K562 (cell line): ENCODE measurements around the gene GTPBP1.

ENCODE experiments used
- CBX1 ChIP-seq: sonication (generic); IDR thresholded peaks from 2 replicates; pipeline ENCODE4 v1.6.1; 2016; ENCODE audit warnings: antibody characterized with exemption, low read depth, mild to moderate bottlenecking
- EP300 ChIP-seq: IDR thresholded peaks from 2 replicates; pipeline ENCODE4 v1.6.1; 2012; ENCODE audit warnings: low read length, improper control_type of control experiment
- KAT7 ChIP-seq: sonication (generic); formaldehyde crosslinking; IDR thresholded peaks from 2 replicates; pipeline ENCODE4 v1.8.0; 2022; ENCODE audit warnings: missing genetic modification reagents, mild to moderate bottlenecking, borderline replicate concordance
- POLR2A ChIP-seq: fragments of 450-650 bp; conservative IDR thresholded peaks from 2 replicates; pipeline ENCODE4 v1.6.1; 2016
- TEAD4 ChIP-seq, 2 experiments: sonication (generic) in 1 of 2; formaldehyde crosslinking in 1 of 2; IDR thresholded peaks; 2 replicates each; pipeline versions ENCODE4 v1.6.1 to v1.8.0; 2012 to 2022; ENCODE audit warnings: borderline replicate concordance in 1 of 2, inconsistent platforms in 1 of 2, low read length in 1 of 2, mild to moderate bottlenecking in 1 of 2, missing genetic modification reagents in 1 of 2
- ZNF561 ChIP-seq: fragments of 450-650 bp; formaldehyde crosslinking; conservative IDR thresholded peaks from 2 replicates; pipeline ENCODE4 v1.4.0; 2020; ENCODE audit warnings: mild to moderate bottlenecking, moderate library complexity
- ZNF830 ChIP-seq: fragments of 250-450 bp; sonication (Bioruptor Pico); IDR thresholded peaks from 2 replicates; pipeline ENCODE4 v1.5.0; 2021; ENCODE audit warnings: mild to moderate bottlenecking
- TF ChIP-seq, protein P1 (sequence below): fragments of 250-450 bp; sonication (Bioruptor Pico); IDR thresholded peaks from 2 replicates; pipeline ENCODE4 v1.5.0; 2022; ENCODE audit warnings: mild to moderate bottlenecking
- TF ChIP-seq, protein P2 (sequence below), 3 experiments: fragments of 200-800 bp in 1 of 3; fragments of 250-450 bp in 1 of 3; fragments of 450-650 bp in 1 of 3; sonication (Bioruptor Pico) in 1 of 3; sonication (Bioruptor generic) in 1 of 3; formaldehyde crosslinking in 1 of 3; IDR thresholded peaks; 2 replicates each; pipeline versions ENCODE4 v1.6.1 to v1.8.0; 2016 to 2022; ENCODE audit warnings: mild to moderate bottlenecking in 2 of 3, missing genetic modification characterization in 2 of 3, missing compliant biosample characterization in 1 of 3, moderate library complexity in 1 of 3
- TF ChIP-seq, protein P3 (sequence below), 3 experiments: IDR thresholded peaks in 2 of 3; conservative IDR thresholded peaks in 1 of 3; 2 replicates each; pipeline ENCODE4 v1.5.1; 2011 to 2012; ENCODE audit warnings: low read length in 3 of 3, mild to moderate bottlenecking in 3 of 3, control low read depth in 2 of 3, improper control_type of control experiment in 1 of 3, inconsistent platforms in 1 of 3, low read depth in 1 of 3, mixed read lengths in 1 of 3, moderate library complexity in 1 of 3; ENCODE audit not compliant: insufficient read depth in 2 of 3
- TF ChIP-seq, protein P4 (sequence below): sonication (generic); formaldehyde crosslinking; IDR thresholded peaks from 2 replicates; pipeline ENCODE4 v1.9.0; 2022; ENCODE audit warnings: mild to moderate bottlenecking, missing genetic modification reagents
- TF ChIP-seq, protein P5 (sequence below): fragments of 450-650 bp; formaldehyde crosslinking; IDR thresholded peaks from 2 replicates; pipeline ENCODE4 v1.4.0; 2020; ENCODE audit warnings: mild to moderate bottlenecking, mixed read lengths

DNA sequence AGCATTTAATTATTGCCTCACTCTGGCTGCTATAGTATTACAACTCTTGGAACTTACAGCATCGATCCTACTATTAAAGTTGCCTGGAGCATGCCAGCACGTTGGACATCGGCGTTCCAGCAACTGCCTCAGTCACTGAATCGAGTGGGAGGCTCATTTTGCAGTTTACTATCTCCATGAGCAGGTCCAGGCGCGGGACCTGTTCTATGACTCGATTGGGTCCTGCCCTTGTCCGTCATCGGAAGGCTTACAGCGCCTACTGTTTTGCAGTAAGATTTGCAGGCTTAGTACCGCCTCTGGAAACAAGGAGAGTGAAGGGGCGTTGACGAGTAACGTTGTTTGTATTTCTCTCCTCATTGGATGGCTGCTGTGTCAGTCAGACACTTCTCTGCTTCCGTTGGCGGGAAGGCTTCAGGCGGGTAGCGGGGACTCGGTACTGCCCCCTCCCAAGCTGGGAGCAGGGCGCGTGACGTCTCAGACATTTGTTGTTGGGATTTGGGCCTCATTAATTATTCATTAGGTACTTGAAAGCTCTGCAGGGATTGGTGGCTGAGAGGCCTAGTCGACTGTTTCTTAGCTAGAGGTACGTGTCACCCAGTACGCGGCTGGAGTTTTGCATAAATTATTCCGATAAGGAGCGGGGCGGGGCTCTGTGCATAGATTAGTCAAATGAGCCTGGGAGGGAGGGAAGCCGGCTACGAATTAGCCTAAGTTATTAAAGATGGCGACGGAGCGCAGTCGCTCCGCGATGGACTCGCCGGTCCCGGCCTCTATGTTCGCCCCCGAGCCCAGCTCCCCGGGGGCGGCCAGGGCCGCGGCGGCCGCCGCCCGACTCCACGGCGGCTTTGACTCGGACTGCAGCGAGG, at the start of gene GTPBP1:
- TF ChIP-seq EP300: 0 out of 2 replicates have a peak, but pooled peaks have one; percentile 51
- TF ChIP-seq TEAD4 (IDR thresholded peaks at IDR 0.05; ENCODE audit: low read length): peak; percentile 38; the same call in 1 of the 2 replicates
- TF ChIP-seq TEAD4 (CRISPR knock-in tag; IDR thresholded peaks at IDR 0.05; ENCODE audit: borderline replicate concordance): no peak
- no peak for TF ChIP-seq ZNF561 (CRISPR knock-in tag)
- TF ChIP-seq, protein P1, sequence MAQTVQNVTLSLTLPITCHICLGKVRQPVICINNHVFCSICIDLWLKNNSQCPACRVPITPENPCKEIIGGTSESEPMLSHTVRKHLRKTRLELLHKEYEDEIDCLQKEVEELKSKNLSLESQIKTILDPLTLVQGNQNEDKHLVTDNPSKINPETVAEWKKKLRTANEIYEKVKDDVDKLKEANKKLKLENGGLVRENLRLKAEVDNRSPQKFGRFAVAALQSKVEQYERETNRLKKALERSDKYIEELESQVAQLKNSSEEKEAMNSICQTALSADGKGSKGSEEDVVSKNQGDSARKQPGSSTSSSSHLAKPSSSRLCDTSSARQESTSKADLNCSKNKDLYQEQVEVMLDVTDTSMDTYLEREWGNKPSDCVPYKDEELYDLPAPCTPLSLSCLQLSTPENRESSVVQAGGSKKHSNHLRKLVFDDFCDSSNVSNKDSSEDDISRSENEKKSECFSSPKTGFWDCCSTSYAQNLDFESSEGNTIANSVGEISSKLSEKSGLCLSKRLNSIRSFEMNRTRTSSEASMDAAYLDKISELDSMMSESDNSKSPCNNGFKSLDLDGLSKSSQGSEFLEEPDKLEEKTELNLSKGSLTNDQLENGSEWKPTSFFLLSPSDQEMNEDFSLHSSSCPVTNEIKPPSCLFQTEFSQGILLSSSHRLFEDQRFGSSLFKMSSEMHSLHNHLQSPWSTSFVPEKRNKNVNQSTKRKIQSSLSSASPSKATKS: no peak
- no peak for TF ChIP-seq CBX1
- TF ChIP-seq ZNF830 (CRISPR knock-in tag): no peak
- TF ChIP-seq, protein P2, sequence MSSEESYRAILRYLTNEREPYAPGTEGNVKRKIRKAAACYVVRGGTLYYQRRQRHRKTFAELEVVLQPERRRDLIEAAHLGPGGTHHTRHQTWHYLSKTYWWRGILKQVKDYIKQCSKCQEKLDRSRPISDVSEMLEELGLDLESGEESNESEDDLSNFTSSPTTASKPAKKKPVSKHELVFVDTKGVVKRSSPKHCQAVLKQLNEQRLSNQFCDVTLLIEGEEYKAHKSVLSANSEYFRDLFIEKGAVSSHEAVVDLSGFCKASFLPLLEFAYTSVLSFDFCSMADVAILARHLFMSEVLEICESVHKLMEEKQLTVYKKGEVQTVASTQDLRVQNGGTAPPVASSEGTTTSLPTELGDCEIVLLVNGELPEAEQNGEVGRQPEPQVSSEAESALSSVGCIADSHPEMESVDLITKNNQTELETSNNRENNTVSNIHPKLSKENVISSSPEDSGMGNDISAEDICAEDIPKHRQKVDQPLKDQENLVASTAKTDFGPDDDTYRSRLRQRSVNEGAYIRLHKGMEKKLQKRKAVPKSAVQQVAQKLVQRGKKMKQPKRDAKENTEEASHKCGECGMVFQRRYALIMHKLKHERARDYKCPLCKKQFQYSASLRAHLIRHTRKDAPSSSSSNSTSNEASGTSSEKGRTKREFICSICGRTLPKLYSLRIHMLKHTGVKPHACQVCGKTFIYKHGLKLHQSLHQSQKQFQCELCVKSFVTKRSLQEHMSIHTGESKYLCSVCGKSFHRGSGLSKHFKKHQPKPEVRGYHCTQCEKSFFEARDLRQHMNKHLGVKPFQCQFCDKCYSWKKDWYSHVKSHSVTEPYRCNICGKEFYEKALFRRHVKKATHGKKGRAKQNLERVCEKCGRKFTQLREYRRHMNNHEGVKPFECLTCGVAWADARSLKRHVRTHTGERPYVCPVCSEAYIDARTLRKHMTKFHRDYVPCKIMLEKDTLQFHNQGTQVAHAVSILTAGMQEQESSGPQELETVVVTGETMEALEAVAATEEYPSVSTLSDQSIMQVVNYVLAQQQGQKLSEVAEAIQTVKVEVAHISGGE (CRISPR knock-in tag; IDR thresholded peaks at IDR 0.05): no peak
- TF ChIP-seq KAT7: no peak
- TF ChIP-seq, protein P3, sequence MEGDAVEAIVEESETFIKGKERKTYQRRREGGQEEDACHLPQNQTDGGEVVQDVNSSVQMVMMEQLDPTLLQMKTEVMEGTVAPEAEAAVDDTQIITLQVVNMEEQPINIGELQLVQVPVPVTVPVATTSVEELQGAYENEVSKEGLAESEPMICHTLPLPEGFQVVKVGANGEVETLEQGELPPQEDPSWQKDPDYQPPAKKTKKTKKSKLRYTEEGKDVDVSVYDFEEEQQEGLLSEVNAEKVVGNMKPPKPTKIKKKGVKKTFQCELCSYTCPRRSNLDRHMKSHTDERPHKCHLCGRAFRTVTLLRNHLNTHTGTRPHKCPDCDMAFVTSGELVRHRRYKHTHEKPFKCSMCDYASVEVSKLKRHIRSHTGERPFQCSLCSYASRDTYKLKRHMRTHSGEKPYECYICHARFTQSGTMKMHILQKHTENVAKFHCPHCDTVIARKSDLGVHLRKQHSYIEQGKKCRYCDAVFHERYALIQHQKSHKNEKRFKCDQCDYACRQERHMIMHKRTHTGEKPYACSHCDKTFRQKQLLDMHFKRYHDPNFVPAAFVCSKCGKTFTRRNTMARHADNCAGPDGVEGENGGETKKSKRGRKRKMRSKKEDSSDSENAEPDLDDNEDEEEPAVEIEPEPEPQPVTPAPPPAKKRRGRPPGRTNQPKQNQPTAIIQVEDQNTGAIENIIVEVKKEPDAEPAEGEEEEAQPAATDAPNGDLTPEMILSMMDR (IDR thresholded peaks at IDR 0.05 in 2 of 3, conservative IDR thresholded peaks at IDR 0.05 in 1 of 3; ENCODE audit: insufficient read depth in 2 of 3, low read depth in 1 of 3, low read length in 3 of 3): peak in 1 of 3 experiments; percentile 17; a peak in 2 of 6 replicates
- peak; percentile 82 for TF ChIP-seq POLR2A
- TF ChIP-seq, protein P4, sequence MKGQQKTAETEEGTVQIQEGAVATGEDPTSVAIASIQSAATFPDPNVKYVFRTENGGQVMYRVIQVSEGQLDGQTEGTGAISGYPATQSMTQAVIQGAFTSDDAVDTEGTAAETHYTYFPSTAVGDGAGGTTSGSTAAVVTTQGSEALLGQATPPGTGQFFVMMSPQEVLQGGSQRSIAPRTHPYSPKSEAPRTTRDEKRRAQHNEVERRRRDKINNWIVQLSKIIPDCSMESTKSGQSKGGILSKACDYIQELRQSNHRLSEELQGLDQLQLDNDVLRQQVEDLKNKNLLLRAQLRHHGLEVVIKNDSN: peak; percentile 83
- TF ChIP-seq, protein P5, sequence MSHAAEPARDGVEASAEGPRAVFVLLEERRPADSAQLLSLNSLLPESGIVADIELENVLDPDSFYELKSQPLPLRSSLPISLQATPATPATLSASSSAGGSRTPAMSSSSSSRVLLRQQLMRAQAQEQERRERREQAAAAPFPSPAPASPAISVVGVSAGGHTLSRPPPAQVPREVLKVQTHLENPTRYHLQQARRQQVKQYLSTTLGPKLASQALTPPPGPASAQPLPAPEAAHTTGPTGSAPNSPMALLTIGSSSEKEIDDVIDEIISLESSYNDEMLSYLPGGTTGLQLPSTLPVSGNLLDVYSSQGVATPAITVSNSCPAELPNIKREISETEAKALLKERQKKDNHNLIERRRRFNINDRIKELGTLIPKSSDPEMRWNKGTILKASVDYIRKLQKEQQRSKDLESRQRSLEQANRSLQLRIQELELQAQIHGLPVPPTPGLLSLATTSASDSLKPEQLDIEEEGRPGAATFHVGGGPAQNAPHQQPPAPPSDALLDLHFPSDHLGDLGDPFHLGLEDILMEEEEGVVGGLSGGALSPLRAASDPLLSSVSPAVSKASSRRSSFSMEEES: no peak
